ENCODE results near the gene DNAAF5.
"Not testable (repeated sequence)": the region's sequence is repeated elsewhere in the genome, so short reads cannot be mapped to it uniquely, and the experiment has no call there.

DNAAF5 gene

GRCh38 chr7:746155-747061 is 19.9 kb downstream of the DNAAF5 start:
- Histone ChIP-seq H3K4me3 (ENCODE audit: low read depth in 1 of 5, low read length in 5 of 5) (no peak overlapping the region), H3K4me1 (ENCODE audit: control insufficient read depth in 5 of 5, insufficient read depth in 5 of 5, low read length in 5 of 5) (peaks cover 0 to 2% (median 0%) of the 10 kb centered on the region in 5 donors), H3K9me3 (ENCODE audit: control insufficient read depth in 5 of 5, low read length in 5 of 5) (no peaks in the 10 kb centered on the region), H3K27ac (ENCODE audit: low read depth, low read length) (no peak overlapping the region), H3K36me3 (ENCODE audit: control insufficient read depth in 5 of 5, insufficient read depth in 5 of 5, low read length in 5 of 5) (peaks cover 0 to 42% (median 36%) of the 10 kb centered on the region in 5 donors), H3K9ac (ENCODE audit: low read length in 5 of 5) (no peak overlapping the region), H3K27me3 (ENCODE audit: control insufficient read depth in 5 of 5, insufficient read depth in 4 of 5, low read length in 5 of 5) (no peaks in the 10 kb centered on the region)

GRCh38 chr7:747186-747585 is 20.7 kb downstream of the DNAAF5 start:
- Histone ChIP-seq H3K9ac (ENCODE audit: low read length in 5 of 5) (no peak overlapping the region), H3K9me3 (ENCODE audit: control insufficient read depth in 5 of 5, low read length in 5 of 5) (no peaks in the 10 kb centered on the region), H3K36me3 (ENCODE audit: control insufficient read depth in 5 of 5, insufficient read depth in 5 of 5, low read length in 5 of 5) (peaks cover 0 to 39% (median 31%) of the 10 kb centered on the region in 5 donors), H3K27ac (ENCODE audit: low read depth, low read length) (no peak overlapping the region), H3K4me3 (ENCODE audit: low read depth in 1 of 5, low read length in 5 of 5) (no peak overlapping the region), H3K27me3 (ENCODE audit: control insufficient read depth in 5 of 5, insufficient read depth in 4 of 5, low read length in 5 of 5) (no peaks in the 10 kb centered on the region), H3K4me1 (ENCODE audit: control insufficient read depth in 5 of 5, insufficient read depth in 5 of 5, low read length in 5 of 5) (peaks cover 0 to 2% (median 0%) of the 10 kb centered on the region in 5 donors)

GRCh38 chr7:748446-748845 is 21.9 kb downstream of the DNAAF5 start:
- H3K36me3 ChIP-seq (ENCODE audit: control insufficient read depth in 5 of 5, insufficient read depth in 5 of 5, low read length in 5 of 5): peaks cover 0 to 46% (median 30%) of the 10 kb centered on the region in 5 donors
- no peak overlapping the region for H3K9ac ChIP-seq (ENCODE audit: low read length in 5 of 5)
- H3K27ac ChIP-seq (ENCODE audit: low read depth, low read length): no peak overlapping the region
- H3K4me1 ChIP-seq (ENCODE audit: control insufficient read depth in 5 of 5, insufficient read depth in 5 of 5, low read length in 5 of 5): peaks cover 0 to 2% (median 0%) of the 10 kb centered on the region in 5 donors
- no peaks in the 10 kb centered on the region for H3K27me3 ChIP-seq (ENCODE audit: control insufficient read depth in 5 of 5, insufficient read depth in 4 of 5, low read length in 5 of 5)
- H3K4me3 ChIP-seq (ENCODE audit: low read depth in 1 of 5, low read length in 5 of 5): no peak overlapping the region
- H3K9me3 ChIP-seq (ENCODE audit: control insufficient read depth in 5 of 5, low read length in 5 of 5): no peaks in the 10 kb centered on the region

GRCh38 chr7:749140-749551 is 22.6 kb downstream of the DNAAF5 start:
- Histone ChIP-seq H3K9ac (ENCODE audit: low read length in 5 of 5) (no peak overlapping the region), H3K27ac (ENCODE audit: low read depth, low read length) (no peak overlapping the region), H3K4me3 (ENCODE audit: low read depth in 1 of 5, low read length in 5 of 5) (no peak overlapping the region), H3K4me1 (ENCODE audit: control insufficient read depth in 5 of 5, insufficient read depth in 5 of 5, low read length in 5 of 5) (peaks cover 0 to 2% (median 0%) of the 10 kb centered on the region in 5 donors), H3K36me3 (ENCODE audit: control insufficient read depth in 5 of 5, insufficient read depth in 5 of 5, low read length in 5 of 5) (peaks cover 0 to 53% (median 34%) of the 10 kb centered on the region in 5 donors), H3K27me3 (ENCODE audit: control insufficient read depth in 5 of 5, insufficient read depth in 4 of 5, low read length in 5 of 5) (no peaks in the 10 kb centered on the region), H3K9me3 (ENCODE audit: control insufficient read depth in 5 of 5, low read length in 5 of 5) (no peaks in the 10 kb centered on the region)

GRCh38 chr7:750111-750905 is 23.8 kb downstream of the DNAAF5 start:
- Histone ChIP-seq H3K4me1 (ENCODE audit: control insufficient read depth in 5 of 5, insufficient read depth in 5 of 5, low read length in 5 of 5) (peaks cover 0 to 2% (median 0%) of the 10 kb centered on the region in 5 donors), H3K36me3 (ENCODE audit: control insufficient read depth in 5 of 5, insufficient read depth in 5 of 5, low read length in 5 of 5) (peaks cover 0 to 57% (median 36%) of the 10 kb centered on the region in 5 donors), H3K9ac (ENCODE audit: low read length in 5 of 5) (no peak overlapping the region), H3K9me3 (ENCODE audit: control insufficient read depth in 5 of 5, low read length in 5 of 5) (no peaks in the 10 kb centered on the region), H3K27me3 (ENCODE audit: control insufficient read depth in 5 of 5, insufficient read depth in 4 of 5, low read length in 5 of 5) (no peaks in the 10 kb centered on the region), H3K4me3 (ENCODE audit: low read depth in 1 of 5, low read length in 5 of 5) (no peak overlapping the region), H3K27ac (ENCODE audit: low read depth, low read length) (no peak overlapping the region)

- H3K27me3 ChIP-seq (ENCODE audit: control insufficient read depth in 5 of 5, insufficient read depth in 4 of 5, low read length in 5 of 5): no peaks in the 10 kb centered on the region
- H3K9ac ChIP-seq (ENCODE audit: low read length in 5 of 5): no peak overlapping the region
- H3K27ac ChIP-seq (ENCODE audit: low read depth, low read length): no peak overlapping the region
- H3K9me3 ChIP-seq (ENCODE audit: control insufficient read depth in 5 of 5, low read length in 5 of 5): no peaks in the 10 kb centered on the region
- H3K36me3 ChIP-seq (ENCODE audit: control insufficient read depth in 5 of 5, insufficient read depth in 5 of 5, low read length in 5 of 5): peaks cover 0 to 64% (median 42%) of the 10 kb centered on the region in 5 donors
- H3K4me1 ChIP-seq (ENCODE audit: control insufficient read depth in 5 of 5, insufficient read depth in 5 of 5, low read length in 5 of 5): peaks cover 0 to 5% (median 0%) of the 10 kb centered on the region in 5 donors
- H3K4me3 ChIP-seq (ENCODE audit: low read depth in 1 of 5, low read length in 5 of 5): no peak overlapping the region
Observed at GRCh38 chr7:751826-752225, 25.3 kb downstream of the DNAAF5 start.

GRCh38 chr7:752256-752655 is 25.8 kb downstream of the DNAAF5 start:
- not testable (repeated sequence) for H3K9me3 ChIP-seq (ENCODE audit: control insufficient read depth in 5 of 5, low read length in 5 of 5); H3K27ac ChIP-seq (ENCODE audit: low read depth, low read length); H3K4me3 ChIP-seq (ENCODE audit: low read depth in 1 of 5, low read length in 5 of 5); H3K9ac ChIP-seq (ENCODE audit: low read length in 5 of 5); H3K4me1 ChIP-seq (ENCODE audit: control insufficient read depth in 5 of 5, insufficient read depth in 5 of 5, low read length in 5 of 5); H3K27me3 ChIP-seq (ENCODE audit: control insufficient read depth in 5 of 5, insufficient read depth in 4 of 5, low read length in 5 of 5)
- peaks cover 0 to 64% (median 46%) of the 10 kb centered on the region in 5 donors for H3K36me3 ChIP-seq (ENCODE audit: control insufficient read depth in 5 of 5, insufficient read depth in 5 of 5, low read length in 5 of 5)

- peaks cover 0 to 5% (median 0%) of the 10 kb centered on the region in 5 donors for H3K4me1 ChIP-seq (ENCODE audit: control insufficient read depth in 5 of 5, insufficient read depth in 5 of 5, low read length in 5 of 5)
- H3K4me3 ChIP-seq (ENCODE audit: low read depth in 1 of 5, low read length in 5 of 5): no peak overlapping the region
- no peak overlapping the region for H3K27ac ChIP-seq (ENCODE audit: low read depth, low read length)
- no peaks in the 10 kb centered on the region for H3K9me3 ChIP-seq (ENCODE audit: control insufficient read depth in 5 of 5, low read length in 5 of 5)
- H3K36me3 ChIP-seq (ENCODE audit: control insufficient read depth in 5 of 5, insufficient read depth in 5 of 5, low read length in 5 of 5): peaks cover 0 to 73% (median 55%) of the 10 kb centered on the region in 5 donors
- H3K9ac ChIP-seq (ENCODE audit: low read length in 5 of 5): no peak overlapping the region
- H3K27me3 ChIP-seq (ENCODE audit: control insufficient read depth in 5 of 5, insufficient read depth in 4 of 5, low read length in 5 of 5): no peaks in the 10 kb centered on the region
Observed at GRCh38 chr7:753190-753589, 26.7 kb downstream of the DNAAF5 start.

- peaks cover 0 to 80% (median 61%) of the 10 kb centered on the region in 5 donors for H3K36me3 ChIP-seq (ENCODE audit: control insufficient read depth in 5 of 5, insufficient read depth in 5 of 5, low read length in 5 of 5)
Observed at GRCh38 chr7:754531-755412, 28.3 kb downstream of the DNAAF5 start.

More at GRCh38 chr7:754531-755412, 28.3 kb downstream of the DNAAF5 start:
- H3K27ac ChIP-seq (ENCODE audit: low read depth, low read length): no peak overlapping the region
- no peaks in the 10 kb centered on the region for H3K9me3 ChIP-seq (ENCODE audit: control insufficient read depth in 5 of 5, low read length in 5 of 5)
- no peak overlapping the region for H3K9ac ChIP-seq (ENCODE audit: low read length in 5 of 5)
- no peak overlapping the region for H3K4me3 ChIP-seq (ENCODE audit: low read depth in 1 of 5, low read length in 5 of 5)
- H3K4me1 ChIP-seq (ENCODE audit: control insufficient read depth in 5 of 5, insufficient read depth in 5 of 5, low read length in 5 of 5): peaks cover 0 to 9% (median 0%) of the 10 kb centered on the region in 5 donors
- no peaks in the 10 kb centered on the region for H3K27me3 ChIP-seq (ENCODE audit: control insufficient read depth in 5 of 5, insufficient read depth in 4 of 5, low read length in 5 of 5)

Measured in subcutaneous abdominal adipose tissue (tissue), 5 donors.